GM12878 (cell line): ENCODE measurements around the gene BDP1. TPM values are rescaled to one million over a fixed set of nuclear protein-coding genes. Genes with fewer than 3 reads are reported as not detected.
A peak's percentile ranks its signal among the peaks of the same experiment; 100 is the strongest.

Experiments
- ATAC-seq: fragments of 200-7000 bp; cut with Tn5 transposase; 3 replicates; pipeline ENCODE4 v1.9.1; 2020; ENCODE audit warnings: mild to moderate bottlenecking, moderate library complexity
- BruUV-seq: library from RNA; stranded (reverse); fragments of 400-500 nt; replicated peaks from 2 replicates; lab custom pipeline; 2021; lab: Mats Ljungman, UMichigan
- CTCF ChIA-PET: fragments of 300-600 bp; sonication (Branson Sonifier 250); formaldehyde crosslinking; extraction: SDS; loops from one replicate; lab custom pipeline; 2021; ENCODE audit warnings: inconsistent platforms; lab: Yijun Ruan, JAX
- POLR2A ChIA-PET: fragments of 350-600 bp; formaldehyde crosslinking; extraction: SDS; loops from one replicate; lab custom pipeline; 2021; ENCODE audit warnings: inconsistent platforms; lab: Charles Lee
- RAD21 ChIA-PET: fragments of 300-600 bp; sonication (Branson Sonifier 250); formaldehyde crosslinking; loops from one replicate; lab custom pipeline; 2023; ENCODE audit warnings: antibody characterized with exemption; ENCODE audit not compliant: unreplicated experiment; lab: Charles Lee
- SMC1A ChIA-PET: fragments of 300-600 bp; sonication (Branson Sonifier 250); formaldehyde crosslinking; loops from one replicate; lab custom pipeline; 2023; ENCODE audit not compliant: unreplicated experiment, uncharacterized antibody; lab: Charles Lee
- DNase-seq: peaks from one replicate; pipeline ENCODE4 v3.0.0-alpha.2; 2011; ENCODE audit warnings: low read depth, low spot score
- FAIRE-seq: peaks from 3 replicates; lab custom pipeline; 2011; peaks lifted over from hg19 to GRCh38; lab: Jason Lieb, UNC
- H2AFZ ChIP-seq: 2 replicates; pipeline ENCODE4 v1.6.0; 2011; ENCODE audit warnings: low read depth, low read length, control low read depth; ENCODE audit not compliant: control insufficient read depth
- H3K27ac ChIP-seq: 2 replicates; pipeline ENCODE4 v1.5.1; 2011; ENCODE audit warnings: control low read depth; ENCODE audit not compliant: control insufficient read depth, insufficient read depth
- H3K27me3 ChIP-seq, 2 experiments: replicated peaks in 1 of 2; 2 replicates each; pipeline versions ENCODE4 v1.6.0 to v1.6.1; 2011; ENCODE audit warnings: low read length in 1 of 2; ENCODE audit not compliant: control insufficient read depth in 2 of 2, insufficient read depth in 2 of 2
- H3K36me3 ChIP-seq, 2 experiments: 2 replicates each; pipeline ENCODE4 v1.5.1; 2011; ENCODE audit warnings: low read length in 1 of 2; ENCODE audit not compliant: control insufficient read depth in 2 of 2, insufficient read depth in 2 of 2
- H3K4me1 ChIP-seq: 2 replicates; pipeline ENCODE4 v1.6.1; 2011; ENCODE audit warnings: mild to moderate bottlenecking, low read length, moderate library complexity, mixed read lengths; ENCODE audit not compliant: control insufficient read depth, insufficient read depth
- H3K4me2 ChIP-seq: 2 replicates; pipeline ENCODE4 v1.6.0; 2011; ENCODE audit warnings: control low read depth; ENCODE audit not compliant: control insufficient read depth, insufficient read depth
- H3K4me3 ChIP-seq: fragments of 200-600 bp; sonication (generic); 2 replicates; pipeline ENCODE4 v1.5.1; 2016
- H3K79me2 ChIP-seq: 2 replicates; pipeline ENCODE4 v1.6.0; 2011; ENCODE audit warnings: low read length; ENCODE audit not compliant: control insufficient read depth, insufficient read depth
- H3K9ac ChIP-seq: 2 replicates; pipeline ENCODE4 v1.8.0; 2011; ENCODE audit warnings: low read length, control low read depth, mixed read lengths; ENCODE audit not compliant: control insufficient read depth, insufficient read depth
- H3K9me3 ChIP-seq: replicated peaks from 3 replicates; pipeline ENCODE4 v1.5.1; 2011; ENCODE audit warnings: mild to moderate bottlenecking, low read length; ENCODE audit not compliant: control insufficient read depth, insufficient read depth
- H4K20me1 ChIP-seq: 2 replicates; pipeline ENCODE4 v1.6.0; 2011; ENCODE audit not compliant: control insufficient read depth, insufficient read depth
- HDAC6 ChIP-seq: fragments of 200-600 bp; sonication (generic); IDR thresholded peaks from one replicate; pipeline ENCODE4 v1.8.0; 2017; ENCODE audit warnings: antibody characterized with exemption; ENCODE audit not compliant: unreplicated experiment
- MLLT1 ChIP-seq: fragments of 450-650 bp; IDR thresholded peaks from 2 replicates; pipeline ENCODE4 v1.6.1; 2016; ENCODE audit warnings: mild to moderate bottlenecking
- WGBS: methylation state at CpG from one replicate; pipeline ENCODE4 v1.1.6; 2016; ENCODE audit warnings: low lambda C conversion rate; ENCODE audit not compliant: insufficient replicate concordance, insufficient coverage; ENCODE audit errors: missing lambda C conversion rate; 5-methylcytosine and 5-hydroxymethylcytosine counted together
- in situ Hi-C: fragments of 300-500 bp; cut with MboI; formaldehyde crosslinking; loops from 9 replicates; pipeline ENCODE4 v1.14.3; 2018; ENCODE audit warnings: mixed read lengths
- intact Hi-C: fragments of 100-400 bp; cut with micrococcal nuclease; formaldehyde crosslinking; loops from one replicate; pipeline ENCODE4 v1.14.2; 2022; ENCODE audit not compliant: unreplicated experiment
- polyA plus RNA-seq, 11 experiments: library from polyadenylated mRNA; depleted of rRNA in 4 of 11; unstranded in 6 of 11; stranded (reverse) in 5 of 11; fragments of >200 nt; fragmentation: Nextera tagmentation in 4 of 11; fragmentation: Illumina TruSeq in 1 of 11; extraction: Ambion mirVana in 4 of 11; extraction: Trizol in 1 of 11; gene quantifications; 1 replicate in 1 of 11; 2 replicates in 10 of 11; pipeline versions ENCODE4 v1.2.1 to v1.2.3, GENCODE V29; 2011 to 2016; ENCODE audit warnings: inconsistent platforms in 2 of 11, missing spikeins in 2 of 11, low read depth in 1 of 11
- total RNA-seq, 4 experiments: library from RNA; depleted of rRNA in 3 of 4; stranded (reverse); fragments of >200 nt in 3 of 4; fragmentation: Illumina TruSeq in 1 of 4; extraction: Trizol in 1 of 4; gene quantifications; 2 replicates each; pipeline versions ENCODE4 v1.2.1 to v1.2.3, GENCODE V29; 2013 to 2021

BDP1 gene
- total and polyA plus RNA-seq, 10 of the 15 experiments (the other 5 are each of a cell fraction or from before 2014, with no cell fraction given), result 6.1 to 31.1 (median 17.7) TPM

- Histone ChIP-seq H3K4me1 (peaks cover 2% of the 10 kb centered on the region; the same call in 1 of the 2 replicates), H3K79me2 (peaks cover 50% of the 10 kb centered on the region), H3K27me3 (no peaks in the 10 kb centered on the region), H3K9ac (peak overlapping the region; percentile 93), H4K20me1 (no peaks in the 10 kb centered on the region), H3K4me2 (peak overlapping the region; percentile 48), H3K36me3 (no peaks in the 10 kb centered on the region), H3K9me3 (no peaks in the 10 kb centered on the region), H3K4me3 (peak overlapping the region; percentile 98), H2AFZ (peak overlapping the region; percentile 85), H3K27ac (peak overlapping the region; percentile 91)
- in situ Hi-C loops (no loop called here), intact Hi-C loops (loop anchor here (2.0 kb wide), 1 partner anchor 133 kb away; the partner anchor contains the start of gene BDP1)
- WGBS, result 30% methylated on average over 15 of the region's 19 CpGs
- POLR2A ChIA-PET, result interaction anchor here (0.7 to 1.5 kb wide), 6 partner anchors 14 to 720 kb away, joined by 3 to 7 read pairs (median 4); partner anchors contain the start of gene BDP1
- RAD21 ChIA-PET, result interaction anchor here (1.1 kb wide), 1 partner anchor 13 kb away, joined by 5 read pairs; no protein-coding TSS in a partner anchor
- FAIRE-seq (no peak), ATAC-seq (peak; percentile 38), DNase-seq (no peak)
- CTCF ChIA-PET, result interaction anchor here (0.6 to 4.8 kb wide), 6 partner anchors 13 to 112 kb away, joined by 3 to 44 read pairs (median 4); no protein-coding TSS in a partner anchor
- SMC1A ChIA-PET, result interaction anchor here (0.9 to 4.3 kb wide), 3 partner anchors 13 to 112 kb away, joined by 3 to 22 read pairs (median 4); no protein-coding TSS in a partner anchor
- no TSS peak for BruUV-seq
- no peak for TF ChIP-seq HDAC6
- TF ChIP-seq MLLT1, result peak; percentile 97
Observed at GRCh38 chr5:71587766-71588532, 132.5 kb downstream of the BDP1 start.
